Right forelimb (tissue), 1 donor: ENCODE measurements around the gene ACOX3.

ENCODE experiments used
- DNase-seq: peaks from one replicate; pipeline ENCODE4 v3.0.0-alpha.2; 2018

ACOX3 gene

DNA sequence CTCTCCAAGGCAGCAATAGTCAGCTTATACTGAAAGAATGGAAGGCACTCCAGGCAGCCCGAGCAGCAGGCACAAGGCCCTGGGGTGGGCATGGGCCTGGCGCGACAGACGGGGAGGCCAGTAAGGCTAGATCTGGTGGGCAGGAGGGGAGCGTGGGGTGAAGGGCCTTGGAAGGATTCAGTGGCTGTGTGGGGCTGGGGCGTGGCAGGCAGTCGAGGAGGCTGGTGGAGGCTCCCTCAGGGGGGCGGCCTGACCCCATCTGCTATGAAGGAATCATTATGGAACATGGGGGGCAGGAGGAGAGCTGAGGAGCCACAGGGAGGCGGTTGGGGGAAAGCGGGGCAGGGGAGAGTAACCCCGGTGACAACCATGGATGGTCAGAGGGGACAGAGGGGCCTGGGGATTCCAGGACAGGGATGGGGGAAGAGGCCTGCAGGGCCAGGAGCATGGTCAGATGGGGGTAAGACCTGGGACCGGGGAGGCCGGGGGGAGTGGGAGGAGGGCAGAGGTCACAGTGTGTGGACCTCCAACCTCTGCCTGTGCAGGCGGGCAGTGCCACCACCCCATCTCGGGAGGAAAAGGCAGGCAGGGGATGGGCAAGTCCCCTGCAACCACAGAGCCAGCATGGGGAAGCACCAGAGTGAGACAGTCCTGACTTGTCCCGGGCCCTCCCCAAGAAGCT lies 70.3 kb downstream of the ACOX3 start:
- DNase-seq: no peak

DNA sequence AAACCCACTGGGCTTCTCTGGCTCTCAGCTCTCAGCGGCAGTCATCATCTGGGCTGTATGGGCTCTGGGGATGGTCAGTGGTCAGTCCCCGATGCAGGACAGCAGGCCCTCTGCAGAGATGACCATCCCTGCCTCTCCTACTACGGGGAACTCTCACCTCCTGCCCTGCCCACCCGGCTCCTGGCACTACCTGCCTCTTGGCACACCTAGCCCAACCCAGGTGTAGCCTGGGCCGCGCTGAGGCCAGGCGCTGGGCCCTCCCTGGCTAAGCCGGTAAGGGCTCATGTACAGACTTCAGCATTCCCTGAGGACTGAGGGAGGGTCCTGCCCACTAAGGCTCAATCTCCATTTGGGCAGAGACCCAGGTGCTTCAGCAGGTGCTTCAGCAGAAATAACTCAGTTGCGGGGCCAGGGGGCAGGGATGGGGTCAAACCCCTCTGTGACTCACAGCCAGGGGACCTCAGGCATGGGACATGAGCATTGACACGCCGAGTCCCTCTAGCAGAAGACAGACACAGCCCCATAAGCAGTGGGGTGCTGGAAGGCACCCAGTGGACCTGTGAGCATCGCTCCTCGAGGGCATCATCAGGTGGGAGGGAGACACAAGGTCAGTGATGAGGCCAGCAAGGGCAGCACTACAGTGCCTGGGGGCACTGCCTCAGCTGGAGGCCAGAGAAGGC lies 71.0 kb downstream of the ACOX3 start:
- no peak for DNase-seq

DNA sequence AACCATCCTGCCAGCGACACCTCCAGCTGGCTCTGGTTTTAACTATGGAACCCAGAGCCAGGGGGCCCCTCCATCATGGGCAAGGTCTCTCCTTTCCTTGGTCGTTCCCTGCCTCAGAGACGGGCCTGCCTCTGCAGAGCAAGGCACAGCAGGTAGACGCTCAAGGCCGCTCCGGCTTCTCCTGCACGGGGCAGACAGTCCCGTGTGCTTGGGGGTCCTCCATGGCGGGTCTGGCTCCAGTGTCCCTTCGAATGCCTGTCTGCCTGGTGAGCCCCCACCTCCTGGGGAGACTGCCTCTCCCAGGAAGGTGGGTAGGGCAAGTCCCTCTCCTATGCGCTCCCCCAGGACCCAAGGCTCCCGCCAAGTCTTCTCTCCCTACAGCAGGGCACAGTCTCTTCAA lies 71.5 kb downstream of the ACOX3 start:
- DNase-seq: no peak

DNA sequence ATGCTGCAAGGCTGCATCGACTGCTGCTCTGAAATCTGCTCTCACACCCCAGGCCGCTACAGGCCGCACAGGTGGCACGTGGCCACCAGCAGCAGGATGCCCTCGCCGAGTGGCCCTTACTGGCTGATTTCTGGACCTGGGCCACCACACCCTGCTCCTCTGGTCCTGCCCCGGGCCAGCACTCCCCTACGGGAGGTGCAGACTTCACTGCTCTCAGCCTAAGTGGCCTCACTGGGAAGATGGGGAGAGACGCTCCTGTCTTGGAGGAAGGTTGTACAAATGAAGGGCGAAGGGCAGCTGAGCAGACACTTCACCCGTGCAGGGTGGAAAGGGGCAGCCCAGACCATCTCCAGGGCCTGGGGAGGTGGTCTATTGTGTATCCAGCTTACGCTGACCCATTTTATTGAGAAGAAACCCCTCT lies 72.5 kb downstream of the ACOX3 start:
- no peak for DNase-seq

DNA sequence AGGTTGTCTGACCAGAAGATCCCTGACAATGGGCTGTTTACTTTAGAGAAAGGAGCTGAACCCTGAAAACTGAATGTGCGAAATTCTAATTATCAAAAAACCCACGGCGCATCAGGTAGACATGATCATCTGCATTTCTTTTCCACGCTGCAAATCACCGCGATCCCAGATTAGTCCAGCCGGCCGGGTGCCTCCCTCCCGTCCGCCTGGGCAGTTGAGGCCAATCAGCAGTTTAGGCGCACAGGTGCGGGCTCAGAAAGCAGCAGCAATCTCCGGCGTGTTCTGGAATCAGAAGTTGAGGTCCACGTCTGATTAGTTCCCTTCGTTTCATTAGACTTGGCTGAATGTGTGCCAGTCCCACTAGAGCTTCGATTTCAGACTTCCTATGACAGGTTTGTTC lies 73.9 kb downstream of the ACOX3 start:
- no peak for DNase-seq

DNA sequence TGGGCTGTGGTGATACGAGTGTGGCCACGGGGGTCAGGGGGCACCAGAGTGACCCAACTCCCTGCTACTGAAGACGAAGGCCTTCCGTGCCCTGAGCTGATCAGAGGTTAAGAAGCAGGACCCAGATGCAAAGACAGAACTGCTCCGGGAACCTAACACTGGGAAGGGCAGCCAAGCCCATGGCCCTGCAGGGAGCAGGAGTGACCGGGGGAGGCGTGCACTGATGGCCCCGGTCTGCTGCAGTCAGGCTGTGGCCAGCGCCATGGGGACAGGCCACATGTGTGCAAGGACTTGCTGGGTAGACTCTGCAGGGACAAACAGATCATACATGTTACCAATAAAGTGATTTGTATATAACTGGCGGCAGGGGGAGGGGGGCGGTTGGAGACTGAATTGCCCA lies 74.6 kb downstream of the ACOX3 start:
- DNase-seq: no peak

DNA sequence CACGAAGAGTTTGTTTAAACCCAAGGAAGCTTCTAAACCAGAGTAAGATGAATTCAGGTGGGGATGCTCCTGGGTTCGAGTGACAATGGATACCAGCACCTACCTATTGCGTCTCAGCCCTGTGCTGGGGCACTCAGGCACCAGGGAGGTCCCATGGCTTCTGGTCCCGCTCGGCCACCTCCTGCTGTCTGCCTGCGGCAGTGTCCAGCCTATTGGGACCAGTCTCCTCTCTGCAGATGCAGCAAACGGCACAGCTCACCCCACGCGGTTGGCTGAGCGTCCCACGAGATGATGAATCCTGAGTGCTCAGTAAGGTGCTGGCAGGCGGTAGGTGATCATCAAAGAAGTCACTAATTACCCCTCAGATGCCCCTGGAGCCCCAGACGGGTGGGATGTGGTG lies 75.2 kb downstream of the ACOX3 start:
- DNase-seq: no peak

DNA sequence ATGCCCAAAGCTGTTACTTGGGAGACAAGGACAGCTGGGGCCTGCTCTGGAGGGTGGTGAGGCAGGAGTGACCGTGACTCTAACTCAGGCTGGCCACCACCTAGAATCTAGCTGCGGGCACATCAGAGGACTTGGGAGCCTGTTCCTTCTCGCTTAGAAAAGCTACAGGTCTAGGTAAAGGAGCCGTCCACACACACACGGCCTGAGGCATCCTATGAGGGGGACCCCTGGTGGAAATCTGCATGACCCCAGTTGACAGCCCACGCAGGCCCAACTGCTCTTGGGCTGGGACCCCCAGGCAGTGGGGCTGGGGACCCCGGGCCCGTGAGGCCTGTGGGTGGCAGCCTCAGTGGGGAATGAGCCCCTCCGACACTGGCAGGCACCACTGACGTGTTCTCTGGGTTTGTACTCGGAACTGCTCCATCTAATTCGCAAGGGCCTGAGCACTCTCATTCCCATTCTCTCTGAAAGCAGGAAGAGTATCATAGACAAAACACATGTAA lies 75.6 kb downstream of the ACOX3 start:
- no peak for DNase-seq

DNA sequence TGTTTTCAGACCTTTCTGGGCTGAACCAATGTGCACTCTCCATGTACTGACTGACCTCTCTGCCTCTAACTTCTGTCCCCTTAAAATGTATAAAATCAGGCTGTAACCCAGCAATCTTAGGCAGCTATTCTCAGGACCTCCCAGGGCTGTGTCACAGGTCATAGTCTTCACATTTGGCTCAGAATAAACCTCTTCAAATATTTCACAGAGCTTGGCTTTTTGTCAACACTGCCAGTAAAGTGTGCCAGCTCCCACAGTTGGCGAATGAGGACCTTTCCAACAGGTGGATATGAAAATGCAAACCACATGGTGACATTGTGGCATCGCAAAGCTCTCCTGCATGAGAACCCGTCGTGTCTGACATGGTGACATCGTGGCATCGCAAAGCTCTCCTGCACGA lies 76.4 kb downstream of the ACOX3 start:
- DNase-seq: peak; percentile 17

DNA sequence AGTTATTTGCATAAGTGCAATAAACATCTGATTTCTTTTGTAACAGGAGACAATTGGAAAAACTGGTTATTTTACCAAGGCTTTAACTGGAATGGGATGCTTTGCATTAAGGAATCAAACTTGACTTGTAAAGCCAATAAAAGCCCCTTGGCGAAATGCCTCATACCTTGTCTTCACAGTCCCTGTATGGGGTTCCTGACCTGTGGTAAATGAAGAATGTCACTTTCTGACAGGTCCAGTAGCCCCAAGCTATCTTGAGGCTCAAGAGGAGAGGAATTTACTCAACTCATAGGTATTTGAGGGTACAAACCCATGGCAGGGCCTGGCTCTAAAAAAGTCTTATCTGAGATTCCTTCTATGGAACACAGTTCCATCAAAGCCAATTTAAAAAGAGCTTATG lies 78.0 kb downstream of the ACOX3 start:
- no peak for DNase-seq

DNA sequence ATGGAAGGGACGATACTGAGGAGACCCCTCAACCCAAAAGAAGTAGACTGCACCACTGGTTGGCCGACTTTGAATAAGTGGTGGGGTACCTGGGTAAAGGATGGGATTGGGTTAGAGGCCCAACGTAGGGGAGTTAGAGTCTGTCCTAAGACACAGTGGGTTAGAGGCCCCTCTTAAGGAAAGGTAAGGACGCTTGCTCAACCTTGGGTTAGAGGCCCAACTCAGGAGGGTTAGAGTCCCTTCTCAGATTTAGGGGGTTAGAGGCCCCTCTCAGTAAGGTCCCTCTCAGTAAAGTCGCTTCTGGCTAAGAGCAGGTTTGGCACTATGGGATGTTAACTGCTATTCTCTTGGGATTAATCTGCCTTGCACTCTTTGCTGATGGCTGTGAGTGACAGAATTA lies 81.3 kb downstream of the ACOX3 start:
- DNase-seq: no peak

DNA sequence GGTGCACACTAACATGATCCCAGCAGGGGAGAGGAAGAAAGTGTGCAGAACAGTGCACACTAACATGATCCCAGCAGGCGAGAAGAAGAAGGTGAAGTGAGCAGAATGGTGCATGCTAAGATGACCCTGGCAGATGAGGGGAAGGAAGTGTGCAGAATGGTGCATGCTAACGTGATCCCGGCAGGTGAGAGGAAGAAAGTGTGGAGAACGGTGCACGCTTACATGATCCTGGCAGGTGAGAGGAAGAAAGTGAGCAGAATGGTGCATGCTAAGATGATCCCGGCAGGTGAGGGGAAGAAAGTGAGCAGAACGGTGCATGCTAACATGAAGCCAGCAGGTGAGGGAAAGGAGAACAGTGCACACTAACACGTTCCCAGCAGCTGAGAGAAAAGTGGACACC lies 83.7 kb downstream of the ACOX3 start:
- no peak for DNase-seq

DNA sequence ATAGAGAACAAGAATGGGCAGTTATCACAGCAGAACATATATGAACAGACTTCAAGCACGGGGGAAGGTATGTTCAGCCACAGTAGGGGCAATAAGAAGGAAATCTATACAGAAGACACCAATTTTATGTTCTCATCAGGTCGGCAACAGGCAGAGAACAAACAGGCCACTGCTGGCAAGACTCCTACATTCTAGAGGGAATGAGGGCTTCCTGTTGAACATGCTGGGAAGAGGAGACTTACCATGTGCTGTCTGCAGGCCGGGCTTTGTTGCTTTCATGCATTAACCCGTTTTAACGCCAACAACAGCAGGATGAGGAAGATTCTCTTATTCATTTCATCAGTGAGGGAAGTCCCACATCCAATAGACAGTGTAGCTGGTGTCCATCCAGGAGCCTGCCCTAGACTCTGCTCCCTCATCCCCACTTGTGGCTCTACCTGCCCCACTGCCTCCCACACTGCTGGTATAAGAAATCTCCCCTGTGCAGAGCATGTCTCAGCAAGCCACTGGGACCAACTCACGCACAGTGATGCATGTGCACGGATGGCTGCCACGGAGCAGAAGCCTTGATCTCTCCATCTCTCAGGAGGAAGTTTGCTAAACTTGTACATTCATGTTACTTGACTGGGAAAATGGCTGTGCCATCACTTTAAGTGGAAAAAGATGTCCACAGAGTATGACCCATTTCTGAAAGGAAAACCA lies 84.5 kb downstream of the ACOX3 start:
- DNase-seq: peak; percentile 41

DNA sequence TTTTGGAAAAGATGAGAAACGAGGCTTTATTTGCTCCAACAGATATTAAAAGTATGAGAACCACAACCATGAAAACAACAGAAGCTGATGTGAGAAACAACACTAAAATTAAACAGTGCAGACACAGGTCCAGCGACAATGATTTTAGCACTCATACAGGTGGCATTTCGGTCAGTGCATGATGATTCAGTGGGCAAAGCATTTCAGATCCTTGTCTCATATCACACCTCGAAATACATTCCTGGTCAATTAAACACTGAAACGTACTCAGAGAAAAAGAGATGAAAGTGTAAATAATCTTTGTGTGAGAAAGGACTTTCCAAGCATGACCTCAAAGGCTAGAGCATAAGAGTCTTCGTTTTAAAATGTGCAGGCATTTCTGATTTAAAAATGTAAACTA lies 85.2 kb downstream of the ACOX3 start:
- no peak for DNase-seq

DNA sequence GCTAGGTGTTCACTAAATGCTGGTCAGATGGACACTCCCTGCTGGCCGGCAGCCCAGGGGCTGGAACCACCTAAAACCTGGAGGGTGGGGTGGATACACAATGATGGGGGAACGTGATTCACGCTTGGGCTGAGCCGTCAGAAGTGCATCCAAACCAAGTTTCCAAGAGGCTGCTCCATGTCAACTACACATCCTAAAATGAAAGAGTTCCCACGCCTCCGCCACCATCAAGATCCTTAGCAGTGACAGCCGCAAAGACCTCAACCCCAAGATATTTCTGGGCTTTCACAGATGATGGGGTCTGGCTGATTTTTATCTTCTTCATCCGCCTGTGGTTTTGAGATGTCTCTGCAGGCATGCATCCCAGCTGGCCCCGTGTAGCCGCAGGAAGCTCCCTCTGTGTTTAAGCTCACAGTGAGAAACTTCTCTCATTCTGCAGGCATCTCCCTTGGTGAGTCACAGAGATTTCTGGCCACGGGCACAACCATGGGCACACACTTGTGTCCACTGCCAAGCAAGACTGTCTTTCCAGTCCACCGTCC lies 86.5 kb downstream of the ACOX3 start:
- peak; percentile 34 for DNase-seq

DNA sequence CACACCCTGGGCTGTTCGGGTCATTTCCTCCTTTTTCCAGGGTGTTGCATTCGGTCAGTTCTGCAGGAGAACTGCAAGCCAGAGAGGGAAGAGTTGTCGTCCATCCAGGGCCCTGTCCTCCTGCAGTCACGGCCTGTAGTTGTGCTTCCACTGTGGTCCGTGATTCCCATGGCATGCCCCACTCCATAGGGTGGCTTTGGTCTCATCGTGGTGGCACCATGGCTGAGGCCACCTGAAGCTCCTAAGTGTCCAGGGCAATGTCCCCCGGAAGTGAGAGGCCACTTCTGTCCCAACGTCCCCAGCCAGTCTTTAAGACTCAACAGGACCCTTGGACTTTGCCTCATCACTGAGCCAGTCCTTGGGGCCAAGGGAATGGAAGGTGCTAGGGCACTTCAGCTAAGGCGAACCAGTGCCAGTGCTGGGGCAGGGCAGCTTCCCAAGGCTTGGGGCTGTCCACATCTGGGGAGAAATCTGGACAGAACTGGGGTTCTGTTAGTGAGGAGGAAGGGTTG lies 87.3 kb downstream of the ACOX3 start:
- DNase-seq: peak; percentile 35

DNA sequence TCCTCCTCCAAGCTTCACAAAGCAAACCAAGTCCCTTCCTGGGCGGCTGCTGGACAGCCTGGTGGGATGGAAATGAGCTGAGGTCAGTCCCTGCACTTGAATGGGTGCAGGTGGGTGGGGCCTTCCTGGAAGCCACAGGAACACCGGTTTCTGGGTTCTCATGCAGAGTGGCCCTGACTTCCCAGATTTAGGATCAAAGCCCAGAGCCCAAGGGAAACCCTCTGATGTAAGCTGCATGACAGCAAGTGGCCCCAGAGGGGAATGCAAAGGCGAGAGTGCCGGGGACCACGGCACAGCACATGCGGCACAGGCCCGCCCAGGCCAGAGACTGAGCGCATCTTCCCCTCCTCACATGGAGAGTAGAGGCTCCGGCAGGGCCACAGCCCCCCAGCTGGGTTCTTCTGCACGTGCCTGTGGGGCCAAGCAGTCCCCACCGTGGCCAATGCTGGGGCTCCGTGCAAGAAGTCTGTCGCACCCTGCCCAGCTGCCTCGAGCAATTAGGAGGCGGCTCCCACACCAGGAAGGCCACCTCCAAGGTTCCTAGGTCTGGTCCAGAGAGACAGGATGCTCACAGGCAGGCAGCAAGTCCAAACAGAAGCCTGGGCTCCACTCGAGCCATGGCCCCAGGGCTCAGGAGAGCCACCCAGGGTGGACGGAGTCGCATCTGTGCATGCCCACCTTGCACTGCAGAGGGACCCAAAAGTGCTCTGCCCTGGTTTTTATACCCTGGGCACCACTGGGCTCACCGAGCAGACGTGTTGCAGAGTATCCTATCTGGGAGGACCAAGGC lies 88.0 kb downstream of the ACOX3 start:
- peak; percentile 46 for DNase-seq

DNA sequence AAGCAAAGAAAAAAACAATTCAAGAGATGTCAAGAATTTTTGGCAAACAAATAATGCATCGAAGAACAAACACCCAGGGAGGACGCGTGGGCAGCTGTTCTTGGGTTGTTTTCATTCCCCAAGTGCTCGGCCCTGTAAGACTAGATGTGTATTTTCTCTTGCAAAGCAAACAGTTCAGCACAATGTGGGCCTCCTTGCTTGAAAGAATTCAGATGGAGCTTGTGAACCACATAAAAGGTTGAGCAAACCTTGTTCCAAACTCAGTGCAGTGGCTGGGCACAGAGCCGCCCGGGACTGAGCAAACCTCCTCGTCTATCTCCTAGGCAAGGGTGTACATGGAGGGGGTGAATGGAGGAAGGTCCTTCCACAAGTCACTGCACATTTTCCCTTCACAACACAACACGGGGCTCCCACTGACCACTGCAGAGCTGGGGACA lies 88.6 kb downstream of the ACOX3 start:
- DNase-seq: peak; percentile 43

DNA sequence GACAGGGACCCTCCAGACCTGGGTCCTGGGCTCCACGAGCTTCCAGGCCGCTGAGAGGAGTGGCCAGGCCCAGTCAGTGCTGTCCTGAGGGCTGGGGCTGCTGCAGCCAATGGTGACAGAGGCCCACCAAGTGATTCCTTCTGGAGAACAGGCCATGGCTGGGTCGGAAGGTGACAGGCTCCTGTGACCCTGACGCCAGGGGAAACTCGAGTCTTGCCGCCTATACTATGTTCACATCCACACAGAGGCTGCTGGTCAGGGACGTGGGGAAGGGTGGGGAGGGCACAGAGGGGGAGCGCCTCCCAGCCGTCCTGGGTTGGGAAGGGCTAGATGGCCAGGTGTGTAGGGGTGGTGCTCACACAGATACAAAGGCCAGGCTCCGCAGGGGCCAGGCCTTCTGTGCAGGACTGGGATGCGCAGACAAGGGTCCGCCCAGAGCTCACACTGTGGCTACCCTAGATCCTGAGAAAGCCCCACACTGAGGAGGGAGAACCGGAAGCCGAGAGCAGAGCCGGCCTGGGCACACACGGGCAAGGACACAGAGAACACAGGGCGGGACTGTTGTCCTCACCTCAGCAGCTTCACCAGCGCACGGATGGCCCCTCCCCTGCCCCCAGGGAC lies 89.6 kb downstream of the ACOX3 start:
- DNase-seq: peak; percentile 32

DNA sequence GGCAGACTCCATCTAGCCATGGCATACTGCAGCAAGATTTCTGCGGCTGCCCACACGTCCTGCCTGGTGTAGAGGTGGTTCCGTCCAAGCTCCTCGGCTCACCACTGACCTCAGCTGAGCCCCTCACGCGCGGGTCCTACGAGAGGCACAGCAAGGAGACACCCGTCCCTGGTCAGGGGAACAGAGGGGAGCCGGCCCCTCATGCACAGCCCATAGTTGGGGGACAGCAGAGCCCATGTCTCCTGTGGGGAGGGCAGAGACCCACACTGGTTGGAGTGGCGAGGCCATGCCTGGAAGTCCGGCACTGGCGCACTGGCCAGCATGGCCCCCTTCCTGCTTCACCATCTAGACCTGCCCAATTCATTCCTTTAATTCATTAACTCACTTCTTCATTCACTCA lies 90.2 kb downstream of the ACOX3 start:
- peak; percentile 45 for DNase-seq

DNA sequence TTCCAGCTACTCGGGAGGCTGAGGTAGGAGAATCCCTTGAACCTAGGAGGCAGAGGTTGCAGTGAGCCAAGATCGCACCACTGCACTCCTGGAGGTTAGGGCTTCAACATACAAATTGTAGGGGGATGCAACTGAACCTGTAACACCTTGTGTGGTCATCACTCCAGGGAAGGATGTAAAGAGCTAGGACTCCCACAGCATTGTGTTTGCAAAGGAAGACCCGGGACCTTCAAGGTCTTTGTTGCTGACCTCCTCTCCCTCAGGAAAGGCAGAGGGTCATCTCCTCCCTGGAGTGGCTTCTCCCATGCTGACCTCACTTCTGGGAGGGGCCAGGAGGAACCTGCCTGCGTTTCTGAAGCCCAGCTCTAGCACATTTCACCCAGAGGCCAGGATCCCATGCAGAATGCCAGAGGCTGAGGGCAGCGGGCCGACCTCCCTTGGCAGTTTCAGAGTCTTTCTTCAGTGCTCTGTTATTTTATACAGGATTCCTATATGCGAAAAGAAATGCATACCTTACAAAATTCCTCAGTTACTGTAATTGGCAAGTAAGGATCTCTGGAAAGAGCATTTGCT lies 90.8 kb downstream of the ACOX3 start:
- DNase-seq: peak; percentile 66

DNA sequence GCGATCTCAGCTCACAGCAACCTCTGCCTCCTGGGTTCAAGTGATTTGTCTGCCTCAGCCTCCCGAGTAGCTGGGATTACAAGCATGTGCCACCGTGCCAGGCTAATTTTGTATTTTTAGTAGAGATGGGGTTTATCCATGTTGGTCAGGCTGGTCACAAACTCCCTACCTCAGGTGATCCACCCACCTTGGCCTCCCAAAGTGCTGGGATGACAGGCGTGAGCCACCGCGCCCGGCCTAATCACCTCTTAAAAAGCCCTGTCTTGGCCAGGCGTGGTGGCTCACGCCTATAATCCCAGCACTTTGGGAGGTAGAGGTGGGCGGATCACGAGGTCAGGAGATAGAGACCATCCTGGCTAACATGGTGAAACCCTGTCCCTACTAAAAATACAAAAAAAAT lies 91.3 kb downstream of the ACOX3 start:
- peak; percentile 13 for DNase-seq
